Astrocyte (in vitro differentiated cells and primary cell): ENCODE results near the gene PFKFB2.

Experiments
- CTCF ChIP-seq: IDR thresholded peaks from 2 replicates; pipeline ENCODE4 v1.5.1; 2011; ENCODE audit warnings: low read depth, mild to moderate bottlenecking, inconsistent platforms, low read length, moderate library complexity; ENCODE audit not compliant: insufficient read depth
- EZH2 ChIP-seq: IDR thresholded peaks from 2 replicates; pipeline ENCODE4 v1.6.1; 2012; ENCODE audit warnings: mild to moderate bottlenecking, low read length, inconsistent platforms; ENCODE audit not compliant: insufficient read depth

GRCh38 chr1:207017615-207018559, 35.2 kb upstream of the PFKFB2 start:
- TF ChIP-seq CTCF, result no peak
- no peak for TF ChIP-seq EZH2
